ENCODE measurements around the gene YAE1.
"Not testable (repeated sequence)": the region's sequence is repeated elsewhere in the genome, so short reads cannot be mapped to it uniquely, and the experiment has no call there.

The YAE1 gene, protein sequence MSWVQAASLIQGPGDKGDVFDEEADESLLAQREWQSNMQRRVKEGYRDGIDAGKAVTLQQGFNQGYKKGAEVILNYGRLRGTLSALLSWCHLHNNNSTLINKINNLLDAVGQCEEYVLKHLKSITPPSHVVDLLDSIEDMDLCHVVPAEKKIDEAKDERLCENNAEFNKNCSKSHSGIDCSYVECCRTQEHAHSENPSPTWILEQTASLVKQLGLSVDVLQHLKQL

DNA sequence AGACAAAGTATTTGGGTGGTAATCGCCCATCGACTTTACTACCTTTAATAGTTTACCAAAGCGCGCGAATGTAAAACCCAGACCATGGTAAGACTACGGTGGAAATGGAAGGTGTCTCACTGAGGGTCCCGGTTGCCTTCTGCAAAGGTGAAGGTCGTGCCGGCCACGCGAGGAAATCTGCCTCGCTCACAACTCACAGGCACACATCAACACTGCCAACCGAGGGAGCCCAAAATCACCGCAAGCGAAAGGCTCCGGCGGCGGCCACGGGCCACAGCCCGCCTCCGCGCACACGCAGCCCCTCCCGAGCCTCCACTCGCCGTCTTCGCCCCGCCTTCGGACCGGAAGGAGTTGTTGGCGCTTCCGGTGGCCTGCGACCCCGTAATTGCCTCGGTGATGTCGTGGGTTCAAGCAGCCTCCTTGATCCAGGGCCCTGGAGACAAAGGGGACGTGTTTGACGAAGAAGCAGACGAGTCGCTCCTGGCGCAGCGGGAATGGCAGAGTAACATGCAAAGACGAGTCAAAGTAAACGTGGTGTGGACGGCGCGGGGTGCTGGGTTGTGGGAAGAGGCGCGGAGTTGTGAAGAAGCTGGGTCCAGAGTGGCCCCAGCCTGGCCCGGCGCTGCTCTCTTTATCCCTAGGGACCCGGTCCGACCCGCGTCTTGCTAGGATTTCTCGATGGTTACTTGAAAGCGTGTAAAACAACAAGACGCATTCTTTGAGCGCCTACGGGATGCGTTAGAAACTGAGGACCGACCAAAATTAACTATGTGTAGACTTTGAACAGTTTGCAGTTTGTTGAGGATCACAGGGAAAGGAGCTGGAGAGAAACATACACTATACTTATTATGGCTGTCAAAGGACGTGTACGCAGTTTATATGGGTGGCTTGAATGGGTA, at the start of gene YAE1:
Gene YAE1, plus strand, starts transcription at position 382 of the 899 bp plus-strand sequence. Its CDS starts 15 bp downstream, at position 397.
- DNase-seq: peak; percentile 85

DNA sequence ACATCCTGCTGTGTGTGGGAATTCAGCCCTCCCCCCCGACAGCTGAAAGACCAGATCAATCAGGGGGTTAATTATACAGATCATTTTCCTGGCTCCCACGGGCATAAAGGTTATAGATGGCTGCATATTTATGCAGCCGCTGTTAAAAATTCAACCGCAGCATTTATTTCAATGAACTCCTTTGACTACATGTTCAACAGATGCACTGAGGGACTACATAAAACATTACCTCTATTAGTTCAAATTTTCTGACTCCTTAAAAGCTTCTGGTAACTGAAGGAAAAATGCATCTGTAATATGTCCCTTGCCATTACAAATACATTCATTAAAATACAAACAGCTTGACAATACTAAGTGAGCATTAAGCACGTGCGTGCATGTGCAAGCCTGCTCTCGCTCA, 49.7 kb upstream of the YAE1 start:
- DNase-seq: no peak

DNA sequence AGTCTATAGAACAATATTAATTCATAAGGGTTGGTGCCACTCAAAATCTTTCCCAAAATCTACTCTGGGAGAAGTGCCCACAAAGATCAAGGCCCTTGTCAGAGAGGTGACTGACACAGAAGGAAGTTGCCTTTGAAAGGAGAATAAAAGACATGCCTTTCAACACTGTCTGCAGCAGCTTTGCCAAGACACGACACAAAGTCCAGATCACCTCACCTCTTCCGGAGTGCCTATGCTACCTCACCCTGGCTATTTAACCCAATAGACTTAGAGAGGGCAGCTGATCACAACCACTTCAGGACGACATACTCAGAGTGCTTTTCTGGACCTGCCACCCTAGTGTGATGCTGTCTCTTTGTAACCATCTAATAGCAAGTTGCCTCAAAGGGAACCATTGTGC, 49.0 kb upstream of the YAE1 start:
- no peak for DNase-seq

DNA sequence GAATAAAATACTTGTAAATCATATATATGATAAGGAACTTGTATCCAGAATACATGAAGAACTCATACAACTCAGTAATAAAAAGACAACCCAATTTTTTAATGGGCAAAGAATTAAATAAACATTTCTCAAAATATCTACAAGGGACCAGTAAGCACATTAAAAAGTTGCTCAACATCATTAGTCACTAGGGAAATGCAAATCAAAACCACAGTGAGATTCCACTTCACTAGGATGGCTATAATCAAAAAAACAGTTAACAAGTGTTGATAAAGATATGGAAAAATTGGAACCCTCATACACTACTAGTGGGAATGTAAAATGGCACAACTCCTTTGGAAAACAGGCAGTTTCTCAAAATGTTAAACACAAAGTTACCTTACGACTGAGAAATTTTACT, 40.3 kb upstream of the YAE1 start:
- no peak for DNase-seq

DNA sequence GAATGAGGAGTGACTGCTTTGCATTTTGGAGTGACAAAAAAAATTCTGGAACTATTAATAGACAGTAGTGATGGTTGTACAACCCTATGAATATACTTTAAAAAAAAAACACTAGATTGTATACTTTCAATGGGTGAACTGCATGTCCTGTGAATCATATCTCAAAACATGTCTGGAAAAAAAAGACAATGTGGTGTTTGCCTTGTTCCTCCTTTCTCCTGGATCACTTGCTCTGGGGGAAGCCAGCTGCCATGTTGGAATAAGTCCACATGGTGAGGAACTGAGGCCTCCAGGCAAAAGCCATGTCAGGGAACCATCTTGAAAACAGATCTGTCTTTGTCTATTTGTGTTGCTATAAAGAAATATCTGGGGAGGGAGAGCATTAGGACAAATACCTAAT, 39.5 kb upstream of the YAE1 start:
- DNase-seq: no peak

DNA sequence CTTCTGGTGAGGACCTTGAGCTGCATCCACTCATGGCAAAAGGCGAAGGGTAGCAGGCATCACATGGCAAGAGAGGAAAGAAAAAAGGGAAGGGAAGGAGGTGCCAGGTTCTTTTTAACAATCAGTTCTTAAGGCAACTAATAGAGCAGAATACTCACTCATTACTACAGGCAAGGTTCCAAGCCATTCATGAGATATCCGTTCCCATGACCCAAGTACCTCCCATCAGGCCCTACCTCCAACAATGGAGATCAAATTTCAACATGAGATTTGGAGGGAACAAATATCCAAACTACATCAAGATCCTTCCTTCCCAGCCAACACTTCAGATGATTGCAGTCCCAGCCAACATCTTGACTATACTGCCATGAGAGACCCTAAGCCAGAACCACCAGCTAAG, 38.9 kb upstream of the YAE1 start:
- no peak for DNase-seq

DNA sequence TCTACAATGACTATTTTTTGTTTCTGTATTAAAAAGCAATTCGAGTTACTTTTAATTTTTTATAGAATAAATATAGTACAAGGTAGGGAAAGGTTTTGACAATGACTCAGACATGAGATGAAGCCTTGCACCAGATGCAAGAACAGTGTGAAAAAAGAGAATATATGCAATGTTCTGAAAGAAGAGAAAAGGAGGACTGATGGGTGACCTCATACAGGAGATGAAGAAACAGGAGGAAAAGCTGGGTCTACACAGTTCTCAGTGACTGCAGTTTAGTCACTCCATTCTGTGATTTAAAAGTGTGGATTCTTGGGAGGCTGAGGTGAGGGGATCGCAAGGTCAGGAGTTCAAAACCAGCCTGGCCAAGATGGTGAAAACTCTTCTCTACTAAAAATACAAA, 38.3 kb upstream of the YAE1 start:
- DNase-seq: no peak

DNA sequence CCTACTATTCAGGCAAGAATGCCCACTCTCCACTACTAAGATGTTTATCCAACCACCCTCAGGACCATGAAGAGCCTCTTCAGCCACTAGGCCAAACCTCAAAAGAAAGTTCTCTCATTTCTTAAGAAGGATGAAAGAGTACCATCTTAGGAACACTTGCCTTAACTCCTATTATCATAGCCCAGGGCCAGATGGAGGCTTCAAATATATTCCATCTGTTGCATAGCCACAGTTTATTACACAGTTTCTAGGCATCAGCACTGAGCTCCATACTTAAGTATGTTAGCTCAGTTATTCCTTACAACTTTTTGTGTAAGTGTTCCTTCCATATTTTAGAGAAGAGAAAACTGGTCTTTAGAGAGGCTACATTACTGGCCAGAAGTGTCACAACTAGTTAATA, 37.4 kb upstream of the YAE1 start:
- no peak for DNase-seq

DNA sequence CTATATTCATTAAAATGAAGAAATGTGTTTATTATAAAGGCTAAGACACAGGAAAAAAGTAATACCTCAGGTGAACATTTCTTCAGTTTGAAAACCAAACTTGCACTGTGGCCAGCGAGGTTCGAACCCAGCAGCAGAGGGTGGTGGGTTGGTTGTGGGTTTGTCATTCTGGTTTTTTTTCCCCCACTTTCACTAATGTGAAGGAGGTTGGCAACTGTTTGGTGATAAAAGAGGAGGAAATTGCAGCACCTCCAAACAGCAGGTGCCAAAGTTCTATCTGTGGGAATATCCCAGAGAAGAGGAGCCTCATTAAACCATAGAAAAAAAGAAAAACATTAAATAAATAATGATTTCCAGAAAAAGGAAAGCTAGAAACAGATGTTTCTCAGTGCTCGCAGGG, 36.6 kb upstream of the YAE1 start:
- DNase-seq: no peak

DNA sequence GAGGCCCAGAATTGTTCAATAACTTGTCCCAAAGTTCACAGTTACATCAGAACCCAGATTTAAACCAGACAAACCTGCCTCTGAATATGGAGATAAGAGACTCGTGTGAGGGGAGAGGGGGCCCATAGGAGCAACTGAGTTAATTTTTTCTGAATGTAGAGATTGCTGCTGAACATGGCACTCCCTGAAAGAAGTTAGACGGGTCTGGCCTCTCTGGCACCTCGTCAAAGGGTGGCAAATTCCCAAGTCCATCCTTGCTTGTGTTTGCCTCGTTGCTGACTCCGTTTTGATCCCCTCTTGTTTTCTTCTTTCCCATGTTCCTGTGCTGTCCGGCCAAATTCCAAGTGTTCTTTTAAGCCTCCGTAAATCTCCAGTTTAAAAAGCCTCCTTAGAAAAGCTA, 35.2 kb upstream of the YAE1 start:
- DNase-seq: no peak

DNA sequence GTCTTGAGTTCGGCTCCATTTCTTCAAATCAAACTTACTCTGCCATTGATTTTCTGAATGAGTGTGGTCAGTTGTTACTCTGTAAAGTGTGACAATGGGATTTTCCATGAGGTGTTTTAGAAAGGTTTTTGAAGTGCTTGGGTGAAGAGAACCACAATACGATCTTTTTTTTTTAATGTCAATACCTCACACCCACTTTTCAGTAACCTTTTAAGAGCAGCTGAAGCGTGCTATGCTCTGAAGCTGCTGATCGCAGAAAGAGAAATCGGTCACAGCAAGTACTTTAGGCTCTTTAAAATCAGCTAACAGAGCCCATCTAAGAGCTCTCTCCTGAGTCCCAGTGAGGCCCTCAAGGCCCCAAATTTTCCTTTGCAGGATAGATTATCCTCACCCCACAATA, 34.4 kb upstream of the YAE1 start:
- DNase-seq: no peak

DNA sequence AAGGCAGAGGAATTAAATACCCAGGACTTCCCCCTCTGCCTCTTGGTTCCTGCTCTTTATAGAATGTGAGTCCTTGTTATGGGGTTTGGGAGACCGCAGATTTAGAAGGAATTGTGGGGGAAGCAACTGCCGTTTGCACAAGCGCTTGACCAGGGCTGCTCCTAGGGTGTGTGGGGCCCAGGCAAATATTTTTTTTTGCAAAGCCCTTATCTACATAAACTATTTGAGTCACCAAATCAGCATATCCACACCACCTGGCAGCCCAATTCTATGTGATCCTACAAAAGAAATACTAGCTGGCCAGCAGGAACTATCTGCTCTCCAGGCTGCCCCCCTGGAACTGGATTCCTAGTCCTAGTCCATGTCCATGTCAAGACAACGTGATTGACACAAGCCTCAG, 33.4 kb upstream of the YAE1 start:
- DNase-seq: no peak

DNA sequence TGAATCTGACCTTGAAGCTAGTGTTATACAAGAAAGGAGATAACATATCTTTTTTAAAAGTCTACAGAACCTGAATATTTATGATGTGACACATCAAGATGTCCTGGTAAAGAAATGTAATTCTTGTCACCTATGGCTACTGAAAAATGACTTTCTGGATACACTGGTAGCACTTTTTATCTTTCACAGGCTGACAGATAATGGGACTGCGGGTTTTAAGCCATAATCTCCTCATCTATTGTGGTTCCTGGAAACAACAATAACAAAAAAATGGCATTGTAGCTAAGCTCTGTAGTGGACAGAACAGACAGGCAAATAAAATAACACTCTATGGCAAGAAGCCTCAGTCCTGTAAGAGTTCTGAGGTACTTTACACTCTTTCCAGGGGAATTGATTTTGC, 31.6 kb upstream of the YAE1 start:
- DNase-seq: no peak

DNA sequence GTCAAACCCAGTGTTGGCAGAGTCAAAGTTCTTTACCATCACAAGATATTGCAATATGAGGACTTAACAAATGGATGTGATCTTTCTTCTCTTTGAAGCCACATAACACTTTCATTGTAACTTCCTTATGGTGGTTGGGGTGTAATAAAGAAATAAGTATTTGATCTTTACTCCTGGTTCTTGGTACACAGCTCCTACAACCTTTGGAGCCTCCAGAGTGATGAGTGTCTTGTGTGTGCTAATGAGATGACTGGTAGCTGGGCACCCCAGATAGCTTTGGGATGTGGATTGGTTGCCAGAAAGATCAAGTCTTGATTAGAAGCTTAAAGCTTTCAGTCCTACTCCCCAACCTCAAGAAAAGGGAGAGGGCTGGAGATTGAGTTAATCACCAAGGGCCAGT, 31.1 kb upstream of the YAE1 start:
- no peak for DNase-seq

DNA sequence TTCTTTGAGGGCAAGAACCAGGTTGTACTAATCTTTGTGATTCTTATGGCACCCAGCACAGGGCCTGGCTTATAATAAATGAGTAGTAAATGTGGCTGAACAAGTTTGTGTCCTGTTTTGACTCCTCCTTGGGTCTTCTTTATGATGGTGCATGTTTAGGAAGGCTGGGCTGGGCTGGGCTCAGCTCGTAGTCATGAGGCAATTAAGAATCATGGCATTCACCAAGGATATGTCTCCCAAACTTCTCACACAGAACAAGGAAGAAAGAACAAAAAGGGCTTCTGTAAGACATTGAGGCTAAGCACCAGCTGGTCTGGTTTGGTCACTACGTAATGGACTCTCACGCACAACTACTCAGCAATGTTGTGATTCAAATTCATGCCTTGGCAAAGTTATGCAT, 30.5 kb upstream of the YAE1 start:
- no peak for DNase-seq

DNA sequence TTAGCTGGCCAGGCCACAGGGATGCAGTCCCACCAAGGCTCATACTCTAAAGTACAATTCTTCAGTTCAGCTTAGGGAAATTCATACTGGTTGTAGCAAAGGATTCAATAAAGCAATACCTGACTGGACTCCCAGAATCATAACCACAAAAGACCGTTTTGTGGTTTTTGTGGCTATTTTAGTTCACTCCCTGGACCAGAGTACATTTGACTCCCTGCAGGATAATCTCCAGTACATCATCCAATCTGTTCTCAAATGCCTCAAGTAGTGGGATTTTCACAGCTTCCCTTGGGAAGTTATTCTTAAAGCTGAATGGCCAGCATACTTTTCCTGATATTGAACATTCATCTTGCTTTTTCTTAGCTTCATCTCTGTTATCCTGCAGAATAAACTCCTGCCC, 29.3 kb upstream of the YAE1 start:
- no peak for DNase-seq

DNA sequence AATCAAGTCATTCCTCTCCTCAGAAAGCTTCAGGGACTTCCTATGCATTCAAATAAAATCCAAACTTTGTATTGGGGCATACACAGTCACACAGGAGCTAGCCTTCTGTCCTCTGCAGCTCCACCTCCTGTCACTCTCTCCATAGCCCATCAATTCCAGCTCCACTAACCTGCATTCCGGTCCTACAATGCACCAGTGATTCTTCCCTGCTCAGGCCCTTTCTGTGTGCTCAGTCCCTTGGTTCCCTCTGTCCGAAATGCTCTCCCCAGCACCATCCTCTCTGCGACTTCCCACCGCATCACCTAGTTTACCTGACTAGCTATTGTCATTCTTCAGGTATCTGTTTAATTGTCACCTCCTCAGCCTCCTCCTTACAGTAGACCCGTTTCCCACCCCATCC, 26.4 kb upstream of the YAE1 start:
- DNase-seq: no peak

DNA sequence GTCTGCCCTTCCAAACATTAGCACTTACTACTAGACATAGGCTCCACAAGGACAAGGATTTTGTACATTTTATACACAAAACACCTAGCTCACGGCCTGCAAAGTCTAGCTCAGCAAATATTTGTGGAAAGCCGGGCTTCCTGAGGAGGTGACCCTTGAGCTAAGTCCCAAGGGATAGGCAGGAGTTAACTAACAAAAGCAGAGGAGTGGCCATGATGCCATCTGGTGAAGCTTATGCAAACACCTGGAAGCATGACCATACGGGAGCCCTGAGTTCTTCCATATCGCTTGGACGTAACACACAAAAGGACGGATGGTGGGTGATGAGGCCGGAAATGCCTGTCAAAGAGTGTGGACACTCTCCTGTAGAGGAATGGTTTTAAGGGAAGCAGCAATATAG, 25.9 kb upstream of the YAE1 start:
- no peak for DNase-seq

DNA sequence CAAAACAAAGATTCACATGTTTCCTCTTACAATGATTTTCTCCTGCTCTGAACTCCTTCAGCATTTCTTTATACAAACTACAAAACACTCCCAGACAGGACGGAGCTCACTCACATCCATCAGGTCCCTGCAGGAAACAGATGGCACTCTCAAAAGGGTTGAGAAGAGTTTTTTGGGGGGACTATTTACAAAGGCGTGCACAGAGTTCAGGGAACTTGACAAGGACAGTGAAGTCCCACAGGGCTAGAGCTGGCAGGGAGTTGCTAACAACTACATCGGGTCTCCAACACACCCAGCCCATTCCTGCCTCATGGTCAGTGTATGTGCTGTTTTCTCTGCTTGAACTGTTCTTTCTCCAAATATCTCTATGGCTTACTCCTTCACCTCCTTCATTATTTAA, 24.7 kb upstream of the YAE1 start:
- DNase-seq: no peak

DNA sequence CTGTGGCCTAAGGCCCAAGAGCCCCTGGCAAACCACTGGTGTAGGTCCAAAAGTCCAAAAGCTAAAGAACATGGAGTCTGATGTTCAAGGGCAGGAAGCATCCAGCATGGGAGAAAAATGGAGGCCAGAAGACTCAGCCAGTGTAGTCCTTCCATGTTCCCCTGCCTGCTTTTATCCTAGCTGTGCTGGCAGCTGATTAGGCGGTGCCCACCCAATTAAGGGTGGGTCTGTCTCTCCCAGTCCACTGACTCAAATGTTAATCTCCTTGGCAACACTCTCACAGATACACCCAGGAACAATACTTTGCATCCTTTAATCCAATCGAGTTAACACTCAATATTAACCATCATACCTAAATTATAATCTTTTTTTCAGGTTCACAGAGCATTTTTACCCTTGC, 21.4 kb upstream of the YAE1 start:
- not testable (repeated sequence) for DNase-seq

DNA sequence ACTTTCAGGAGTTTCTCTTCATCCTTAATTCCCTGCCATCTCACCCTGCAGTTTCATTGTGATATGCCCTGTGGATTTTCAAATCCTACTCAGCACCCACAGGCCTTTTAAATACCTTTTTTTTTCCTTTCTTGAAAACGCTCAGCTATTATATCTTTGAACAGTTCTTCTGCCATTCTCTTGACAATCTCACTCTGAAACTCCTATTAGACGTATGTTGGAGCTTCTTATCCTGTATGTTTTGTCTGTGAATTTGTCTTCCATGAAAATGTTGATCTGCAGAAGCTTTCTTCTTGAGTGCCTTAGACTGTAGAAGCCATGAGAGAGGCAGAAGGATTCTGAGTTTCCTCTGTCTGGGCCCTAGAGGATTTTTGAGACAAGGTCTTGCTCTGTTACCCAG, 18.9 kb upstream of the YAE1 start:
- DNase-seq: no peak

DNA sequence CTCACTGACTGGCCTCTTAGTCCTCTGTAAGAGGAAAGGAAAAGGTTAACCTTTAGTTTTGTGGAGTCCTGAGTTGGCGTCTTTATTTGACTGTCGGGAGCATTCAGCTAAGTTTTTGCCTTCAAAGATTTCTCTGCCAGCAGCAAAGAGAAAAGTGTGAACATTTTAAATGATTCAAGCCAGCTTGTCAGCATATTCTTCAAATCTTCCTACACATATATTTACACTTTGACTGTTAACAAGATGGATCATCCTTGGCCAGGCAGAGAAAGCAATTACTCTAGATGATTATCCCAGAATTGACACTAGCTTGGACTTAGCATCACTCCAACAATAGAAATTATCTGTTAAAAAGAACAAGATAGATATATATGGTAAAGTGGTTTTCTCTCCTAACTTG, 15.8 kb upstream of the YAE1 start:
- no peak for DNase-seq

DNA sequence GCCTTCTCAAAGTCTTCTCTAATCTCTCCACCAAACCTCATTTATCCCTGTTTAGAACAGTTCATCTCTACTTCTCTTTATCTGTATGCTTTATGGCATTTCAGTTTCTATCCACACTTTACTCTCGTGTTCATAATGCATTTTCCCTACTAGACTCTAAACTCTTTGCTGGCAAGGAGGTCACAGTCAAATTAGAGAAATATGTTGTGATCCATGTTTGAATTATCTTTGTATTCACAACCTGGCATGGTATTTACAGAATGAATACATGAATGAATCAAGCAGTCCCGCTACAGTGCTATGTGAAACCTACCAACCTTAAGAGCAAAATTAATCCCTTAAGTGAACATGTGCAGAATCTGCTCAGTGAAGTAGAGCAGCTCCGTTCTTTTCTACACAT, 12.8 kb upstream of the YAE1 start:
- DNase-seq: no peak

DNA sequence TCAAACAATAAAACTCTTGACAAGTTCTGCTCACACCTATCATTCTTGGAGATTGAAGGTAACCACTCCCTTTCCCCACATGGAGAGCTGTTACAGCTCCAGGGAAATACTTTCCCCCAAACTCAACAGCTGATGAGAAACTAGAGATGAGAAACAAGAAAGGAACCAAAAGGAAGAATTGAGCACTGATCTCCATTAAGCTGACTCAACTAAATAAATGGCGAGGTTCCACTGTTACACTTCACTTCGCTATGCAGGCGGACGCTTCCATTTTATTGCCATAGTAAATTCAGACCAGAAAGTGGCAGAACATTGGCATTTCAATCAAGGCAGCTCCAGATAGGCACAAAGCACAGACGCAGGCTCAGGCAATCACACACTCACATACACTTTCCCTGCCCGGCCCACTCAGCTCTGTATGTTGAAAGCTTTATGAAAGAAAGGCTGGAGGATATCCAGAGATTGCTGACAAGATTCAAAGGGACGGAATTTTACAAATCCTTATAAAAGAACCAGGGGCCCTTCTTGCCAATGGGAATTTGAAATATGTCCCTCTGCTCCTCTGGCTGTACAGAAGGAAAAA, 11.5 kb upstream of the YAE1 start:
- no peak for DNase-seq

Data from activated naive CD4-positive, alpha-beta T cell treated with Interleukin-2 at 50 U/mL for 16 hours (primary cell).